Measurements from ENCODE around the gene AIF1L.

DNA sequence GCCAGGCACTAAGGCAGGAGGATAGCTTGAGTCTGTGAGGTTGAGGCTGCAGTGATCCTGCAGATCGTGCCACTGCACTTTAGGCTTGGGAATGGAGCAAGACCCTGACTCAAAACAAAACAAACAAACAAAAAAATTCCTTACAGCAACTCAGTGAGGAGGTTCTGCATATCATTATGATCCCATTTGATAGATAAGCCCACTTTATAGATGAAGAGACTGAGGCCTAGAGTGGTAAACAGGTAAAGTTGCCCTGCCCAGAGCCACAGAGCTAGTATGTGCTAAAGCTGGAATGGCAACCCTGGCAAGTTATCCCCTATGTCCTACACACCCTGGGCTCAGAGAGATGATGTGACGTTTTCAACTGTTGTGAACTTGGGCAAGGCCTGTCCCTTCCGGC is 7.2 kb downstream of the AIF1L start:
- TF ChIP-seq, protein P1, sequence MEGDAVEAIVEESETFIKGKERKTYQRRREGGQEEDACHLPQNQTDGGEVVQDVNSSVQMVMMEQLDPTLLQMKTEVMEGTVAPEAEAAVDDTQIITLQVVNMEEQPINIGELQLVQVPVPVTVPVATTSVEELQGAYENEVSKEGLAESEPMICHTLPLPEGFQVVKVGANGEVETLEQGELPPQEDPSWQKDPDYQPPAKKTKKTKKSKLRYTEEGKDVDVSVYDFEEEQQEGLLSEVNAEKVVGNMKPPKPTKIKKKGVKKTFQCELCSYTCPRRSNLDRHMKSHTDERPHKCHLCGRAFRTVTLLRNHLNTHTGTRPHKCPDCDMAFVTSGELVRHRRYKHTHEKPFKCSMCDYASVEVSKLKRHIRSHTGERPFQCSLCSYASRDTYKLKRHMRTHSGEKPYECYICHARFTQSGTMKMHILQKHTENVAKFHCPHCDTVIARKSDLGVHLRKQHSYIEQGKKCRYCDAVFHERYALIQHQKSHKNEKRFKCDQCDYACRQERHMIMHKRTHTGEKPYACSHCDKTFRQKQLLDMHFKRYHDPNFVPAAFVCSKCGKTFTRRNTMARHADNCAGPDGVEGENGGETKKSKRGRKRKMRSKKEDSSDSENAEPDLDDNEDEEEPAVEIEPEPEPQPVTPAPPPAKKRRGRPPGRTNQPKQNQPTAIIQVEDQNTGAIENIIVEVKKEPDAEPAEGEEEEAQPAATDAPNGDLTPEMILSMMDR (conservative IDR thresholded peaks at IDR 0.05; ENCODE audit: low read depth, low read length): no peak
- no peak for TF ChIP-seq CHD1 (IDR thresholded peaks at IDR 0.05; ENCODE audit: low read depth, low read length)
- TF ChIP-seq POLR2A (IDR thresholded peaks at IDR 0.05; ENCODE audit: low read depth, low read length): no peak
- no peak for TF ChIP-seq RAD21 (IDR thresholded peaks at IDR 0.05; ENCODE audit: low read length)

Measured in IMR-90 (cell line).